Tibial nerve (tissue), 4 donors: ENCODE measurements around the gene GRB10.
"Not testable (repeated sequence)": the region's sequence is repeated elsewhere in the genome, so short reads cannot be mapped to it uniquely, and the experiment has no call there.

Experiments
- EP300 ChIP-seq, 2 donors: sonication (generic); formaldehyde crosslinking; IDR thresholded peaks; one replicate each; pipeline ENCODE4 v1.6.1; 2017; ENCODE audit warnings: antibody characterized with exemption in 2 of 2, mild to moderate bottlenecking in 1 of 2
- POLR2A ChIP-seq, 2 donors: fragments of 450-650 bp; IDR thresholded peaks; one replicate each; pipeline ENCODE4 v1.6.1; 2017; ENCODE audit warnings: antibody characterized with exemption in 2 of 2, mild to moderate bottlenecking in 2 of 2, moderate library complexity in 2 of 2
- TF ChIP-seq, protein P1 (sequence below), 5 experiments: fragments of 200-600 bp in 3 of 5; fragments of 450-650 bp in 2 of 5; sonication (generic) in 3 of 5; IDR thresholded peaks; one replicate each; pipeline ENCODE4 v1.5.1; 2016 to 2019; ENCODE audit warnings: antibody characterized with exemption in 5 of 5, mild to moderate bottlenecking in 3 of 5, moderate library complexity in 2 of 5

DNA sequence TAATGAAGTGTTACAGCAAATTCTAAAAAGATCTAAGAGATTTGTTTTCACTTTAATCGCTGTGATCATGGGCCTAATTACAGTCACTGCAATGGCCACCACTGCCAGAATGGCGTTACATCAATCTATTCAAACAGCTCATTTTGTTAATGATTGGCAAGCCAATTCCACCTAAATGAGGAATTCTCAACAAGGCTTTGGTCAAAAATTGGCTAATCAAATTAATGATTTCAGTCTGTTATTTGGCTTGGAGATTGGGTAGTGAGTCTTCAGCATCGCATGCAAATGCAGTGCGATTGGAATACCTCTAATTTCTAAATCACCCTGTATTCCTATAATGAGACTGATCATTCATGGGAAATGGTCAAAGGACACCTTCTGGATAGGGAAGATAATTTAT, 200.4 kb downstream of the GRB10 start:
- not testable (repeated sequence) for TF ChIP-seq POLR2A, EP300 (IDR thresholded peaks at IDR 0.05)
- TF ChIP-seq, protein P1, sequence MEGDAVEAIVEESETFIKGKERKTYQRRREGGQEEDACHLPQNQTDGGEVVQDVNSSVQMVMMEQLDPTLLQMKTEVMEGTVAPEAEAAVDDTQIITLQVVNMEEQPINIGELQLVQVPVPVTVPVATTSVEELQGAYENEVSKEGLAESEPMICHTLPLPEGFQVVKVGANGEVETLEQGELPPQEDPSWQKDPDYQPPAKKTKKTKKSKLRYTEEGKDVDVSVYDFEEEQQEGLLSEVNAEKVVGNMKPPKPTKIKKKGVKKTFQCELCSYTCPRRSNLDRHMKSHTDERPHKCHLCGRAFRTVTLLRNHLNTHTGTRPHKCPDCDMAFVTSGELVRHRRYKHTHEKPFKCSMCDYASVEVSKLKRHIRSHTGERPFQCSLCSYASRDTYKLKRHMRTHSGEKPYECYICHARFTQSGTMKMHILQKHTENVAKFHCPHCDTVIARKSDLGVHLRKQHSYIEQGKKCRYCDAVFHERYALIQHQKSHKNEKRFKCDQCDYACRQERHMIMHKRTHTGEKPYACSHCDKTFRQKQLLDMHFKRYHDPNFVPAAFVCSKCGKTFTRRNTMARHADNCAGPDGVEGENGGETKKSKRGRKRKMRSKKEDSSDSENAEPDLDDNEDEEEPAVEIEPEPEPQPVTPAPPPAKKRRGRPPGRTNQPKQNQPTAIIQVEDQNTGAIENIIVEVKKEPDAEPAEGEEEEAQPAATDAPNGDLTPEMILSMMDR (IDR thresholded peaks at IDR 0.05), result not testable (repeated sequence)
